Memory B cell (primary cell): ENCODE results near the gene AFF1.

Experiments
- ATAC-seq: fragments of 150-1000 bp; cut with Tn5 transposase; 2 replicates; pipeline ENCODE4 v1.10.0; 2021; ENCODE audit warnings: low read depth, mild to moderate bottlenecking, moderate library complexity
- DNase-seq, 2 donors: peaks; one replicate each; pipeline ENCODE4 v3.0.0; 2022; ENCODE audit warnings: low spot score in 2 of 2
- H3K27ac Mint-ChIP-seq: one replicate; pipeline ENCODE4 v1.8.0; 2022; ENCODE audit warnings: mild to moderate bottlenecking, moderate library complexity, mixed read lengths
- H3K27me3 Mint-ChIP-seq: one replicate; pipeline ENCODE4 v1.8.0; 2022; ENCODE audit warnings: mixed read lengths
- H3K36me3 Mint-ChIP-seq: one replicate; pipeline ENCODE4 v1.8.0; 2022; ENCODE audit warnings: mild to moderate bottlenecking, mixed read lengths
- H3K4me1 Mint-ChIP-seq: one replicate; pipeline ENCODE4 v1.8.0; 2022; ENCODE audit warnings: mixed read lengths
- H3K4me3 Mint-ChIP-seq: one replicate; pipeline ENCODE4 v1.8.0; 2022; ENCODE audit warnings: mild to moderate bottlenecking, moderate library complexity, mixed read lengths
- H3K9me3 Mint-ChIP-seq: one replicate; pipeline ENCODE4 v1.8.0; 2022; ENCODE audit warnings: mixed read lengths

The AFF1 gene

DNA sequence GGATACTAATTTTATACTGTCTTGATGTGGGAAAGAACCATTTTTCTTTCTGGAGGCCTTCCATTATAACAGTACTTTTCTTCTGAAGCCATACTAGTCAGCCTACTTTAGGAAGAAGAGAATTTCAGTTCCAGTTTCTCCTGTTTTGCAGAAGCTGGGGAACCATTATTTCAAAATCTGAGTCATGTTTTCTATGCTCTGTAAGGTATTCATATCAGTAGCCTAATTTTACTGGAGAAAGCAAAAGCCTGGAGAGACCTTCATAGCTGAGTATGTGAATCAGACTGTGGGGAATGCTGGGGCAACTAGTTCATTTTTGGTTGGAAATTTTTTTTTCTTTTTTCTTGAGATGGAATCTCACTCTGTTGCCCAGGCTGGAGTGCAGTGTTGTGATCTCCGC lies 22.4 kb downstream of the AFF1 start:
- DNase-seq (no peak), ATAC-seq (no peak)
- H3K36me3 Mint-ChIP-seq = peaks cover 9% of the 10 kb centered on the region
- peaks cover 20% of the 10 kb centered on the region for H3K4me1 Mint-ChIP-seq
- no peaks in the 10 kb centered on the region for H3K9me3 Mint-ChIP-seq
- H3K4me3 Mint-ChIP-seq = no peak overlapping the region
- H3K27ac Mint-ChIP-seq = no peak overlapping the region
- no peaks in the 10 kb centered on the region for H3K27me3 Mint-ChIP-seq

DNA sequence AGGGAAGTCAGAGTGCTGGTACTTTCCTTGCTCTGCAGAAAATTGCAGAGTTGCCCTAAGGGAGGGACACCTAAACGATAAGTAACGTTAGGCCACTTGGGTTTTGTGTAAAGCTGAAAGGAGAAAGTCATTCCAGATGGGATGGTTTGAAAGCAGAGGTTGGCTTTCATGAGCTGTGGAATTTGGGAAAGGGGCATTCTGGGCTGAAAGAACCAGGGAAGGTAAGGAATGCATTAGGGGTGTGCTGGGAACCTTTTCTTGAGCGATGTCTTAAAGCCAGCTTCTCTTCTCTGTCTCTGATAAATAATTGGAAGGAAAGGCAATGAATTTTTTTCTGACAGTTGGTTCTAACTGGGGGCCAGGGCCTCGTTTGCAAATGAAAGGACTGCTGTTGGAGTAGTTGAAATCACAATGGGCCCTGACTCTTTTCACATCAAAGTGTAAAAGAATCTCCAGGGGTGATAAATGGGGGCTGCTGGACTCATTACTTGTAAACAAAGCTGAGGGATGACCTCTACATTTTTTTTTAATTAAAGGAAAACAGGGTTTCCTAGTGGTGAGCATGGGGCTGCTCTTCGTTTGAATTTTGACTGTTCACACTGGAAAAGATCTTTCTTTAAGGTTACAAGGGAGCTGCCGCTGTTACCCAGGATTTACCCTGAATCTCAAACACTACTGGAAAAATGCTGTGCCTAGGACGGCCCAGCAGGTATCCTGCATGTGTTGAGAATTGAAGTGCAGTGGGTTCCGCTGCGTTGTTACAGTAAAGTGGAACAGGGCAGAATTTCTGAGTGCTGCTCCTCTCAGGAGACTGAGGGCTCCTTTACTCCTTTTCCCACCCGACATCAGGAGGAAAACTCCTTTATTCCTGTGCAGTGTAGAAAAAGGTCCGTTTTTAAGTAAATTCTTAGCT lies 25.0 kb downstream of the AFF1 start:
- peak overlapping the region; percentile 35 for H3K4me3 Mint-ChIP-seq
- H3K27me3 Mint-ChIP-seq = no peaks in the 10 kb centered on the region
- H3K9me3 Mint-ChIP-seq = no peaks in the 10 kb centered on the region
- H3K27ac Mint-ChIP-seq = no peak overlapping the region
- no peak for ATAC-seq
- no peak for DNase-seq
- peaks cover 22% of the 10 kb centered on the region for H3K4me1 Mint-ChIP-seq
- H3K36me3 Mint-ChIP-seq = peaks cover 7% of the 10 kb centered on the region

DNA sequence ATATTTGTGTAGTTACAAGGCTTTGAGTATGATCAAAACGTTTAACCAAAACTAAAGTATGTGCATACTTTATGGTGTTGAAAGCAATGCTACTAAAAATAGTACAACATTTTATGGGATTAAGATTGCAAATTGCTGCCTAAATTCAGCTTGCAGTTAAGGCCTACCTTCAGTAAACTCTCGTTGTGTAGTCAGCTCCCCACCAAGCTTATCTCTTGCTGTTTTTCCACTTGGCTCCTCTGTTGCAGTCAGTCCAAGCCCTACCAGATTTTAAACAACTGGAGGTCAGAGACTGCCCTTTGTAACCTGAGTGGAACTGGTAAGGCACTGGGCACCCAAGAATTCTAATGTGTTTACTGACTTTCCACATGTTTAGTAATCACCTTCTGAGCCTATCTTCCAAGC lies 25.7 kb downstream of the AFF1 start:
- no peak overlapping the region for H3K4me3 Mint-ChIP-seq
- DNase-seq (no peak), ATAC-seq (no peak)
- peaks cover 28% of the 10 kb centered on the region for H3K4me1 Mint-ChIP-seq
- no peaks in the 10 kb centered on the region for H3K27me3 Mint-ChIP-seq
- peaks cover 7% of the 10 kb centered on the region for H3K36me3 Mint-ChIP-seq
- H3K9me3 Mint-ChIP-seq = no peaks in the 10 kb centered on the region
- H3K27ac Mint-ChIP-seq = peak overlapping the region; percentile 76

DNA sequence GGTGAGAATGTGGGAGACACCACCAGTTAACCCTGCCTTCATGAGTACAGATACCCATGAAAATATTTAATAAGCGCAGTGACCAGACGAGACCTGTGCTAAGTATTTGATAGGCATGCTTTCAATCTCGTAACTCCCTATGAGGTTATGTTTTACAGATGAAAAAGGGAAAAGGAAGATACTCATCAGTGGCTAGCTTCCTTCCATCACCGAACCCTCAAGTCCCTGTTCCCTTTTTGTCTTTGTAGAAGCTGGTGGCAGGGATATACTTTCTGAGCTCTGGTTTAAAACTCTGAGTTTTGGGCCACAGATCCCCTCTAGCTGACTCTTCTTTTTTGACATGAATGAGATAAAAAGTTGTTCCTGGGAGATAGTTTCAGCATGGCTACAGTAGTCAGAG lies 26.3 kb downstream of the AFF1 start:
- DNase-seq = no peak
- H3K9me3 Mint-ChIP-seq = no peaks in the 10 kb centered on the region
- peaks cover 7% of the 10 kb centered on the region for H3K36me3 Mint-ChIP-seq
- H3K4me1 Mint-ChIP-seq = peaks cover 30% of the 10 kb centered on the region
- ATAC-seq = peak; percentile 18
- H3K27ac Mint-ChIP-seq = peak overlapping the region; percentile 76
- H3K4me3 Mint-ChIP-seq = peak overlapping the region; percentile 47
- H3K27me3 Mint-ChIP-seq = no peaks in the 10 kb centered on the region

DNA sequence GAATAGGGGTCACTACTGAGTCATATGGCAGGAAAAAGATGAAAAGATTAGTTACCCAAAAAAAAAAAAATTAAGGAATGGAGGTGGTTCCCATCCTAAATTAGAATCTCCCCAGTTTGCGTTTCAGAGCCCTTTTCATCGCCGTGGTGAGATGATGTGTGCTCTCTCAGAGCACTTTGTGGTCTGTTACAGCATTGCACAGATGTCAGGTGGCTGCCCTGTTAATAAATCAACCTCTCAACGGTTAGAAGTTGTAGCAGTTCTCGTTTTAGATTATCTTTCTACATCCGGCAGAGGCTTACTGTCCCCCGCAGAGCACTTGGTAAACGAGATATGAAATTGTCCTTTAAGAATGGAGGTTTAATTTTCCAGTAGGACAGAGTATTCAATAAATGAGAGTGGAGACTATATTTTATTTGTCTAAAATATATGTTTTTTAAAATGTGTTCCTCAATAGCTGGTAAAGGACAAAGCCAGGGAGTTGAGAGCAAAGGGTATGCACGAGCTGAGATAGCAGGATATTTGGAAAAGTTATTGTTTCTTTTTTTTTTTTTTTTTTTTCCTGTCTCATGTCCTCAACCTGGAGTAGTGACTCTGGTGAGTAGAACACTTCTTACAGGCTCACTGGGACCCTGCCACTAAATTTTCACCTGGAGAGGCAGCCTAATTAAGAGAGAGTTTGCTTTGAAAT lies 26.9 kb downstream of the AFF1 start:
- peak overlapping the region; percentile 47 for H3K4me3 Mint-ChIP-seq
- H3K36me3 Mint-ChIP-seq = peaks cover 7% of the 10 kb centered on the region

DNA sequence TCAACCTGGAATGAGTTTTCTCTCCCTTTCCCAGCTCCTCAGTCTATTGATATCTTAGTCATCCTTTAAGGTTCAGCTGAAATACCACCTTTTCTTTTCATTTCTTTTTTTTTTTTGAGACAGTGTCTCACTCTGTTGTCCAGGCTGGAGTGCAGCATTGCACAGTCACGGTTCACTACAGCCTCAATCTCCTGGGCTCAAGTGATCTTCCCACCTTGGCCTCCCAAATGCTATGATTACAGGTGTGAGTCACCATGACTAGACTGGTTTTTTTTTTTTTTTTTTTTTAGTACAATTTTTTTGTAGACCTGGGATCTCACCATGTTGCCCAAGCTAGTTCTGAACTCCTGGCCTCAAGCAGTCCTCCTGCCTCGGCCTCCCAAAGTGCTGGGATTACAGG lies 28.9 kb downstream of the AFF1 start:
- no peak overlapping the region for H3K4me3 Mint-ChIP-seq
- no peak for DNase-seq
- no peaks in the 10 kb centered on the region for H3K9me3 Mint-ChIP-seq
- H3K27ac Mint-ChIP-seq = no peak overlapping the region
- H3K36me3 Mint-ChIP-seq = peaks cover 4% of the 10 kb centered on the region
- ATAC-seq = no peak
- peaks cover 22% of the 10 kb centered on the region for H3K4me1 Mint-ChIP-seq
- no peaks in the 10 kb centered on the region for H3K27me3 Mint-ChIP-seq

More for the DNA sequence above, 26.9 kb downstream of the AFF1 start:
- Mint-ChIP-seq H3K27ac (peak overlapping the region; percentile 76), H3K9me3 (no peaks in the 10 kb centered on the region), H3K27me3 (no peaks in the 10 kb centered on the region), H3K4me1 (peaks cover 28% of the 10 kb centered on the region)
- DNase-seq (peak in 1 of 2 donors; percentile 30), ATAC-seq (peak; percentile 92)

DNA sequence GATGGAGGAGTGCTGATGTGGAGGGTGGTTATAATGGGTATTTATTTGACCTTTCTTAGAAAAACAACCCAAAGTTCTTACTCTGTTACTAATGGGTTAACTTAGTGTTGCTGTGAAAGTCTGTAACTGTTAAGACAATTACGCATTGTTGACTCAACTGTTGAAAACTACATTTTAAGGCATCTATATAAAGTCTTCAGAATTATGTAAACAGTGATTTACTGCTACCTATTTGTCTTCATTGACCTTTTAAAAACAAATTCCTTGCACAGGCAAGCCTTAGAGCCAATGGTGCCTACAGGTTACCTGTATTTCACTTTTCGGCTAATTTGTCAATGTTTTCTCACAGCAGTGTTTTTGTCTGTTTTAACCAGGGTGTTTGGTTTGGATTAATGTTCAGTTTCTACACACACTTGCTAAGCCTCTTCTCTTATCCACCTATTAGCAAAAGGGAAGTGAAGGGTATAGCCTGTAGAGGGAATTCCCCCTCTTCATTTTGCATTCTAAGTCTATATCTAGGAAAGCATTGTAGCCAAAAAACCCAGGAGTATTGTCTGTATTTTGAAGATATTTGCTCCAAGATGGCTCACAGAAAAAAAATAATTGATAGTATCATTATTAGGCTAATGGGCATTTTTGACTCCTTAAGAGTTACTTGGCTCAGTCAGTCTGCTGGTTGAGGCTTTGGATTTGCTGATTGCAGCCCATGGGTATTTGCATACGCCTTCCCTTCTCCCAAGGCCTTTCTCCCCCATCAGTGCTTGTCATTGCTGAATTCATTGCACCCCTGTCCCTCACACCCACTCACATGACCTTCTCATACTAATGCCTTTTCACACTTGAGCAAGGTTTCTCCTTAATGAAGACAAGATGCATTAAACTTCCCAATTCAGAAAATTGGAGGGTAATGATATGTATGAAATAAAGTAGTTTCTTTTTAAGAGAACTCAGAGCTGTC lies 30.5 kb downstream of the AFF1 start:
- H3K27me3 Mint-ChIP-seq = no peaks in the 10 kb centered on the region
- peaks cover 17% of the 10 kb centered on the region for H3K4me1 Mint-ChIP-seq
- no peaks in the 10 kb centered on the region for H3K36me3 Mint-ChIP-seq
- no peak overlapping the region for H3K4me3 Mint-ChIP-seq
- H3K9me3 Mint-ChIP-seq = no peaks in the 10 kb centered on the region
- ATAC-seq (peak; percentile 75), DNase-seq (peak in 1 of 2 donors; percentile 2)
- no peak overlapping the region for H3K27ac Mint-ChIP-seq

DNA sequence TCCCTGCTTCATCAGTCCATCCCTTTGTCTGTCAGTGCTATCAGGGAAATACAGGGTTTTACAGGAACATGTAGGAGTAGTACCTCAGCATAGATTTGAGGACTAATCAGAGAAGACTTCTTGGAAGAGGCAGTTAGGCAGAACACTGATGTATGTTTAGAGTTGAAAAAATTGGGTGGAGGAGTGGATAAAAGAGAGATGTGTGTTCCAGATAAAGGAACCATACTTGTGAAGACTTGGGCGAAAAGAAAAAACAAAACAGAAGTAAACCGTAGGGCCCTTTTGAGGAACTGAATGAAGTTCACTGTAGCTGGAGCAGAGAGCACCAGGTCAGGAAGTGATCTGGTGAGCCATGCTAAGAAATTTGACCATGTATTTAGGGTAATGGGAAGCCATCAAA lies 32.3 kb downstream of the AFF1 start:
- peak; percentile 66 for ATAC-seq
- Mint-ChIP-seq H3K36me3 (peaks cover 4% of the 10 kb centered on the region), H3K4me1 (peaks cover 14% of the 10 kb centered on the region)

DNA sequence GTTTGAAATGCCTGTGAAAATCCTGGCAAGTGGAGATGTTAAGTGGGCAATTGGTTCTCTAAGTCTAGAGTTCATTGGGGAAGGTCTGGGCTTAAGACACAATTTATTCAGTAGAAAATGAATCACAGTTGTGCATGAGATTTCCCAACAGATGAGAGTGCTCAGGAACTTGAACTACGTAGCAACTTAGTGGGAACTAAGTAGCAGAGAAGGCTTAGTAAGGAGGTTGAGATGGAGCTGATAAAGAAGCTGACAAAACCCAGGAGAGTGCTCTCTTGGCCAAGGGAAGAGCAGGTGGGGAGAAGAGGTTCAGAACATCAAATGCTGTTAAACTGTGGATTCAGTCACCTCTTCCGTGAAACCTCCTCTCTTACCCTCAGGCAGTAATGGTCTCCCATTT lies 33.0 kb downstream of the AFF1 start:
- Mint-ChIP-seq H3K27me3 (no peaks in the 10 kb centered on the region), H3K27ac (no peak overlapping the region), H3K36me3 (peaks cover 4% of the 10 kb centered on the region), H3K4me3 (no peak overlapping the region), H3K4me1 (peaks cover 15% of the 10 kb centered on the region), H3K9me3 (no peaks in the 10 kb centered on the region)
- DNase-seq (no peak), ATAC-seq (no peak)

More for the DNA sequence above, 32.3 kb downstream of the AFF1 start:
- DNase-seq = peak in 1 of 2 donors; percentile 5
- H3K27ac Mint-ChIP-seq = no peak overlapping the region
- no peaks in the 10 kb centered on the region for H3K27me3 Mint-ChIP-seq
- H3K4me3 Mint-ChIP-seq = no peak overlapping the region
- no peaks in the 10 kb centered on the region for H3K9me3 Mint-ChIP-seq

DNA sequence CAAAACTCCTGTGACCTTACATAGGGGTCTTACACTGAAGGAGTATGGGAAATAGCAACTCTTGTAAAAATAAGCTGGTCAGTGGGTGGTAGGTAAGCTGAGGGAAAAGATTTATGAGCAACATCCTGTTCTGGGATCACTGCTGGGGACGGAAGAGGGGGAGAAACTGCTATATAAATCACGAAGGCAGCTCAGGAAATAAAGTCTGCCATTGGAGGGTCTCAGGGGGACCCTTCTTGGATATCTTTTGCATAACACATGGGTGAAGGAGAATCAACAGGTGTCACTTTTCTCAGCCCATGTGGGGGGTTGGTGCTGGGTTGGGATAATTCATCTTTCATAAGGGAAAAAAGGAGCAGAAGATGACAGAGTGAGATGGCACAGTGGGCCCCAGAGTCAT lies 33.7 kb downstream of the AFF1 start:
- Mint-ChIP-seq H3K27me3 (no peaks in the 10 kb centered on the region), H3K36me3 (peaks cover 4% of the 10 kb centered on the region), H3K4me3 (no peak overlapping the region), H3K9me3 (no peaks in the 10 kb centered on the region), H3K4me1 (peaks cover 17% of the 10 kb centered on the region), H3K27ac (no peak overlapping the region)
- DNase-seq (no peak), ATAC-seq (no peak)

DNA sequence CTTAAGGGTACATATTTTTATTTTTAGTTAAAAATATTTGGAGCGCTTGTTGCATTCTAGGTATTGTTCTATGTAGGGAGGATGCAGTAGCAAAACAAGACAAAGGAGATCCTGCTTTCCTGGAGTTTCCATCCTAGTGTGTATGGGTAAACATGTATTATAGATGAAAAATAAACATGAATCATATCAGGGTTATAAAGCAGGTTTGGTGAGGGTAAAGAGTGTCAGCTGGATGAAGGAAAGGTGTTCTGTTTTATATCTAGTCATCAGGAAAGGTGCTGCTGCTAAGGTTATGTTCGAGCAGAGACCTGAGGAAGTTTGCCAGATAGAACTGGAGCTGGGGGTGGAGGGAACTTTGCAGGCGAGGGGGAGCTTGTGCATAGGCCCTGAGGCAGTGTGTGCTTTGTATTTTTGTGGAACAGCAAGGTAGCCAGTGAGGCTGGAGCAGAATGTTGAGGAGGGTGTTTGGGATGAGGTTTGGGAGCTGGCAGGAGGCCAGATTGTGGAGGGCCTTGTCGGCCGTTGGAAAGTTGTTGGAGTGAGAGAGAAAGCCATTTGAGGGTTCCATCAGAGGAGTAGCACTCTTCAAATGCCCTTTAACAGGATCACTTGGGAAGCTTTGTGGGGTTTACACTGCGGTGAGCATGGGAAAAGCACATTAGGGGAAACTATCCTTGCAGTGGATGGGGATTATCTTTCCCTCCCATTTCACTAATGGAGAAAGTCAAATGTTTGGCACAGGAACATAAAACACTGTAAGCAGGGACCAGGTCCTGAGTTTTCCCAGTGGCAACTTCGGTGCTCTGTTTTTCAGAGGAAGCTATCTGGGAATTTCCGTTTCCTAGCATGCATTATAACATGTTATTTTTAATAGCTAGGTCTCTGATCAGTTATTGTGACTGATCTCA lies 35.9 kb downstream of the AFF1 start:
- no peaks in the 10 kb centered on the region for H3K9me3 Mint-ChIP-seq
- no peaks in the 10 kb centered on the region for H3K27me3 Mint-ChIP-seq
- DNase-seq (no peak), ATAC-seq (no peak)
- peaks cover 8% of the 10 kb centered on the region for H3K36me3 Mint-ChIP-seq
- peaks cover 14% of the 10 kb centered on the region for H3K4me1 Mint-ChIP-seq
- no peak overlapping the region for H3K4me3 Mint-ChIP-seq
- H3K27ac Mint-ChIP-seq = no peak overlapping the region

DNA sequence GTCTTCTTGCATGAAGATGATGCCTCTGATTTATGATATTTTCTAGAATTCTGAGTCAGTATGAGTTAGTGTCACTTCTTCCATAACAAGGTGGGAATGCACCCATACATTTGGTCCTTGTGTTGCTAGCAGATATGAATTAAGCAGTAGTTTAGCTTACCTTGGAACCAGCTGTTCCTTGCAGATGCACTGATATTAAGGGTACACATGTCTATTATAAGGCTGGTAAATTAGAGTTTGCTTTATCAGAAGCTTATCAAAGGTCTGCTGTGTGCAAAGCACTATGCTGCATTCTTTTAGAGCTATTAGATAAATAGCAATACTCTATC lies 36.5 kb downstream of the AFF1 start:
- Mint-ChIP-seq H3K4me3 (no peak overlapping the region), H3K27ac (no peak overlapping the region)
- ATAC-seq = no peak

DNA sequence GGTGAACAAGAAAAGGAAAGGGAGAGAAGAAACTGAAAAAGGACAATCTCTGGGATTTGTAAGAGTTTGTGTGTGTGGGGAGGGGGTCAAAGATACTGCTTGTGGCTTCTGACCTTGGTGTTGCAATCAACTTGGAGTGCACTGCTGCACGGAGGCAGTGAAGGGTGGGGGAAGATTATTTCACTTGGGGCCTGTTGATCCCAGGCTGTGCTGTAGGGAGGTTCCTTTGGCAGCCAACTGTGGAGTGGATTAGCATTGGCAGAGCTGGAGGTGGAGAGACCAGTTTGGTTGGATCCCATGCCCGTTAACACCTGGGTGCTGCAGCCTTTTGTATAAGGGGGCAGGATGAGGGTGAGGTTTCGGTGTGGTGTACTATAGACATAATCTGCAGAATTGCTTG lies 38.2 kb downstream of the AFF1 start:
- no peaks in the 10 kb centered on the region for H3K9me3 Mint-ChIP-seq
- peaks cover 23% of the 10 kb centered on the region for H3K4me1 Mint-ChIP-seq
- peaks cover 9% of the 10 kb centered on the region for H3K36me3 Mint-ChIP-seq
- no peak for DNase-seq
- no peak for ATAC-seq
- no peak overlapping the region for H3K4me3 Mint-ChIP-seq
- peak overlapping the region; percentile 0 for H3K27ac Mint-ChIP-seq
- H3K27me3 Mint-ChIP-seq = no peaks in the 10 kb centered on the region

More for the DNA sequence above, 36.5 kb downstream of the AFF1 start:
- no peaks in the 10 kb centered on the region for H3K27me3 Mint-ChIP-seq
- peaks cover 17% of the 10 kb centered on the region for H3K4me1 Mint-ChIP-seq
- H3K9me3 Mint-ChIP-seq = no peaks in the 10 kb centered on the region
- H3K36me3 Mint-ChIP-seq = peaks cover 9% of the 10 kb centered on the region
- no peak for DNase-seq
